ENCODE data around the gene TTC21B.
A peak's percentile ranks its signal among the peaks of the same experiment; 100 is the strongest.
"Not testable (repeated sequence)": the region's sequence is repeated elsewhere in the genome, so short reads cannot be mapped to it uniquely, and the experiment has no call there.

The TTC21B gene

DNA sequence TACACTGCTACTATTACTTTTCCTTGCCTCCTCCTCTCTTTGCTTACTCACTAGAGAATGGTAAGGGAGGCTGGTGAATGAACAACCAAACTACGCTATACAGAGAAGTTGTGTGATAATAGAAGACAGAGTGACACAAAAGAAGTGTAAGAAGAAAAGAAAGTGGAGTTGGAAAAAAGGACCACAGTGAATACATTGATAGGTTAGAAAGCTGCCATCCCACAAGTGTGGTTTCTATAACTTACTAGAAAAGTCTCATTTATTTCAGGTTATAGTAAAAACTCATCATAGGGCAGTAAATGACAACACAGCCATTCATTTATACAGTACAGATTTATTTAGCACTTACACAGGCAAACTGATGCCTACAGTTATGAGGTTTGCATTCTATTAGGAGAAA is 77.3 kb downstream of the TTC21B start:
- H3K36me3 Mint-ChIP-seq, result no peaks in the 10 kb centered on the region
- H3K27ac Mint-ChIP-seq, result peak overlapping the region; percentile 20
- peaks cover 36% of the 10 kb centered on the region for H3K4me1 Mint-ChIP-seq
- H3K27me3 Mint-ChIP-seq, result no peaks in the 10 kb centered on the region
- H3K9me3 Mint-ChIP-seq, result no peaks in the 10 kb centered on the region
- H3K4me3 Mint-ChIP-seq, result no peak overlapping the region

DNA sequence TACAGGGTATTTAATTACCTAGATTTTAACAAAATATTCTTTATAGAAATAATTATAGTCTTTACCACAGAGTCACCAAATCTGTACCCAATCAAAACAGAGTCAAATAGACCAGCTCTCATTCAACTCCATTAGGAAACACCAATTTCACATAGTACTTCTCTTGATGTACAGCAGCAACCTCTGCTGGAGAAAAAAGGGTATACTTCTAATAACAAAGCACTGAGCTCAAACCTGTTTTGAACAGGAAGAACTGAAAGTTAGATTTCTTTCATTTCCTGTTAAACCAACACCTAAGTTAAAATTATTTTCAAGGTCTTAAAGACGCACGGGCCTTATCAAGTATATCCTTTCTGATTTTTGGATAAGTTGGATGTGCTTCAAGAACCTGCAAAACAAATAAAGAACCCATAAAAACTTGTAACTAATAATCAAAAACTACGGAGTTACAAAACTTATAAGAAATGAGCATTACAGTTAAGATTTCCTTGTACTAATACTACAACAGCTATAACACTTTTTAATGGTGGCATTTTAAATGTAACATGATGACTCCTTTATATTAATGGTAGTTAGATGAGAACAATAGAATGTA is 79.0 kb downstream of the TTC21B start:
- Mint-ChIP-seq H3K4me1 (peaks cover 36% of the 10 kb centered on the region), H3K27ac (peak overlapping the region; percentile 46), H3K4me3 (no peak overlapping the region), H3K27me3 (no peaks in the 10 kb centered on the region), H3K36me3 (no peaks in the 10 kb centered on the region), H3K9me3 (no peaks in the 10 kb centered on the region)

DNA sequence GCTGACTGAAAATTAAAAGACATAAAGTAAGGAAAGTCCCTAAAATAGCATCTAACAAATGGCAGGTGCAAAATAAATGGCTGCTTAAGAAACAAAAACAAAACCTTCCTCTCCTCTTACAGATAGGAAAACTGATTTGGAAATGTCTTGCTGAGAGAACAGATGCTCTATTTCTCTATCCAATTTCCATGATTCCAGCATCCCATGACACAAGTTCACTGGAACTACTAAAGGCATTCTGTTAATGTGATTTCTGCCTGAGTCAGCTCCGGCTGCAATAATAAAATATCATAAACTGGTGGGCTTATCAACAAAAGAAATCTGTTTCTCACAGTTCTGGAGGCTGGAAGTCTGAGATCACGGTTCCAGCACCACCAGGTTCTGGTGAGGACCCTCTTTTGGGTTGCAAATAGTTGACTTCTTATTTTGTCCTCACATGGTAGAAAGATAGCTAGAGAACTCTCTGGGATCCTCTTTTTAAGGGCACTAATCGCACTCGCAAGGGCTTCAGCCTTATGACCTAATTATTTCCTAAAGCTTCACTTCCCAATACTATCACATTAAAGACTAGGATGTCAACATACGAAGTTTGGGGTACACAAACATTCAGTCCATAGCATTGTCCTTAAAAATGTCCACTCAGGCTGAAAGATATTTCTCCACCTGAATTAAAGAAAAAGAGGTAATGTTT is 81.3 kb downstream of the TTC21B start:
- no peaks in the 10 kb centered on the region for H3K9me3 Mint-ChIP-seq
- H3K4me3 Mint-ChIP-seq, result no peak overlapping the region
- H3K36me3 Mint-ChIP-seq, result peaks cover 9% of the 10 kb centered on the region
- peaks cover 24% of the 10 kb centered on the region for H3K4me1 Mint-ChIP-seq
- H3K27me3 Mint-ChIP-seq, result no peaks in the 10 kb centered on the region
- H3K27ac Mint-ChIP-seq, result no peak overlapping the region

DNA sequence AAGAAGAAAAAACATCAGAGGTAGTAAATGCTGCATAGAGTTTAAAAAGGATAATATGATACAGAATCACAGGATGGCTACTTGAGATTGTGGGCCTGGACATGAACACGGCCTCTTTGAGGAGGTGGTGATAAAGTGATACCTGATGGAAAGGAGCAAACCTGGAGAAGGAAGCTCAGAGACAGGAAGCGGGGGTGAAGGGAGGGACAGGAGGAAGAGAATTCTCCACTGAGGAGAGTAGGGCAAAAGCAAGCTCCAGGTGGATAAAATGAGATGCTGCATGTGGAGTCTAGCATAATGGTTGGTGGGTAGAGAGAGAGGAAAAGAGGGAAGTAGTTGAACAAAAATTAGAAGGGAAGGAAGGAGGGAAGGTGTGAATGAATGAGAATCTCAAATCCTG is 82.6 kb downstream of the TTC21B start:
- Mint-ChIP-seq H3K4me3 (no peak overlapping the region), H3K27me3 (no peaks in the 10 kb centered on the region), H3K4me1 (peaks cover 12% of the 10 kb centered on the region), H3K27ac (no peak overlapping the region), H3K9me3 (no peaks in the 10 kb centered on the region), H3K36me3 (peaks cover 11% of the 10 kb centered on the region)

DNA sequence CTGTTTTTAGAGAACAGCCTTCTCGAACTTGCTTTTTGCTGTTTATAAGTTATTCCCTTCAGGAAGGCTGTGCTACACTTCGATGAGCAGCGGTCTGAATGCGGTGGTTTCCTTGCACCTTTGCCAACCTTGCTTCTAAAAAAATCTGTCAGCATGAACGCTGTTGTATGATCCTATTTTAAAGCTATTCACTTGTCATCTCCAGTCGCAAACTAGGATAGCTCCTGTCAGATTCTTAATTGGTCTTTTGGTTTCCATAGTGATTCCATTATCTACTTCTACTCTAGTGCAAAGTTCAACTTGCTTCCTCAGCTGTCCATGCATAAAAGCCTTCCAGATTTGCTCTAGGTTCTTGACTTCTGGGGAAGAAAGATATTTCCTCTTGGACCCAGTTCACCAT is 83.2 kb downstream of the TTC21B start:
- Mint-ChIP-seq H3K4me3 (no peak overlapping the region), H3K27ac (no peak overlapping the region), H3K9me3 (no peaks in the 10 kb centered on the region), H3K27me3 (no peaks in the 10 kb centered on the region), H3K36me3 (peaks cover 11% of the 10 kb centered on the region), H3K4me1 (peaks cover 8% of the 10 kb centered on the region)

DNA sequence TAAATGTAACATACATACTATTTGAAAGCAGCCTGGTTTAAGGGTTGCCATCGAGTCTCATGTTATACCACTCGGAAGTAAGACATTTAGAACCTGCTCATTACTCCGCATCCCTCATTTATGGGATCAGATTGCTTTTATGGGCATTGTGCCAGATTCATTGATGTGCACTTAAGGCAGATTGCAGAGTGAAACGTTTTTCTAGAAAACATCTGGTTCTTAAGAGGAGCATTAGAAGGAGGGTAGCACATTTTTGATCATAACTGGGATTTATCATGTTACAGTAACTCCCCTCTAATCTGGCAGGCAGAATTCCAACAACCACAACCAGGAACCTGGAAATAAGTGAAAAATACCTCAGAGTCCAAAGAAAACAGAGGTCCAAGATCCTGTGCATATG is 85.4 kb downstream of the TTC21B start:
- no peaks in the 10 kb centered on the region for H3K4me1 Mint-ChIP-seq
- no peak overlapping the region for H3K27ac Mint-ChIP-seq
- no peak overlapping the region for H3K4me3 Mint-ChIP-seq
- H3K27me3 Mint-ChIP-seq, result no peaks in the 10 kb centered on the region
- peaks cover 12% of the 10 kb centered on the region for H3K36me3 Mint-ChIP-seq
- H3K9me3 Mint-ChIP-seq, result no peaks in the 10 kb centered on the region

DNA sequence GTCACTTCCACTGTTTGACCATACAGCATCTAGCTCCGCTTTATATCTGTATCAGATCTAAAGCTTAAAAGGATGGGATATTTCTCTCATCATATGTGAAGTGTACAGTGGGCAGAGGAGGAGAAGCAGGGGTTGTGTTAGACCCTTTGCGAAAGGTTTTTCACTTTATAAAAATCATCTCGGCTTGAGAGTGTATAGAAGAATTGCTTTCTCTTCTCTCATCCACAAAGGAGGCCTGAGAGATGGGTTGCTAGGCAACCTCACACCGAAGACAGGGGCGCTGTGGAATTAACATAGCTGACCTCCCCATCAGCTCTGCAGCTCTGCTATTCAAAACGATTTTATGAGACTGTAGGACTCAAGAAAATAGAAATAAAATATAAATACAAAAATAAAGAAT is 89.3 kb downstream of the TTC21B start:
- no peaks in the 10 kb centered on the region for H3K9me3 Mint-ChIP-seq
- no peaks in the 10 kb centered on the region for H3K27me3 Mint-ChIP-seq
- H3K4me1 Mint-ChIP-seq, result no peaks in the 10 kb centered on the region
- peaks cover 16% of the 10 kb centered on the region for H3K36me3 Mint-ChIP-seq
- no peak overlapping the region for H3K27ac Mint-ChIP-seq
- H3K4me3 Mint-ChIP-seq, result no peak overlapping the region

DNA sequence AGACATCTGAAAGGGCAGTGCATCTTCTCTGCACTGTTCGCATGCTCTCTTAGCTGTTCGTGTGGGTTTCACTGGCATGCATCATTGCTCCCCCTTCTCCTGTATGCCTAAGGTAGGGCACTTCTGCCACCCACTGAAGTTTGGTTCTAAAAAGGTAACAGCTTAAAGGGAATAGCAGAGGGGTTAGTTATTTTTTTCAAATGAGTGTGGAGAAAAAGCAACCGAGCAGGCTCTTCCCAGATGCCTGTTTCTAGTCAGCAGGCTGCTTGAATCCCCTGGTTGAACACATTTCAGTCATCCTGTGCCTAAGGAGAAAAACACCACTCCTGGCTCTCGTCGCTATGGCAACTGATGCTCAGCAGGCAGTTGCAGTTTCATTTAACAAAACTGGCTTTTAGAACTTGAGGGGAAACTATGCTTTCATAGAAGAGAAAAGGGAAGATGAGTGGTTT is 89.7 kb downstream of the TTC21B start:
- Mint-ChIP-seq H3K4me1 (no peaks in the 10 kb centered on the region), H3K9me3 (no peaks in the 10 kb centered on the region), H3K36me3 (peaks cover 13% of the 10 kb centered on the region), H3K27ac (no peak overlapping the region), H3K27me3 (no peaks in the 10 kb centered on the region), H3K4me3 (no peak overlapping the region)

DNA sequence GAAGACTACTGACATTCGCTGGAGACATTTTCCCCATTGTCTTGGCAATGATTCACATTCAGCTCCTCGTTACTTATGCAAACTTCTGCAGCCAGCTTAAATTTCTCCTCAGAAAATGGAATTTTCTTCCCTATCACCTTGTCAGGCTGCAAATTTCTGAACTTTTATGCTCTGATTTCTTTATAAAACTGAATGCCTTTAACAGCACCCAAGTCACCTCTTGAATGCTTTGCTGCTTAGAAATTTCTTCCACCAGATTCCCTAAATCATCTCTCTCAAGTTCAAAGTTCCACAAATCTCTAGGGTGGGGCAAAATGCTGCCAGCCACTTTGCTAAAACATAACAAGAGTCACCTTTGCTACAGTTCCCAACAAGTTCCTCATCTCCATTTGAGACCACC is 92.5 kb downstream of the TTC21B start:
- H3K9me3 Mint-ChIP-seq, H3K36me3 Mint-ChIP-seq, H3K27me3 Mint-ChIP-seq, H3K4me1 Mint-ChIP-seq, H3K27ac Mint-ChIP-seq, H3K4me3 Mint-ChIP-seq: not testable (repeated sequence)

DNA sequence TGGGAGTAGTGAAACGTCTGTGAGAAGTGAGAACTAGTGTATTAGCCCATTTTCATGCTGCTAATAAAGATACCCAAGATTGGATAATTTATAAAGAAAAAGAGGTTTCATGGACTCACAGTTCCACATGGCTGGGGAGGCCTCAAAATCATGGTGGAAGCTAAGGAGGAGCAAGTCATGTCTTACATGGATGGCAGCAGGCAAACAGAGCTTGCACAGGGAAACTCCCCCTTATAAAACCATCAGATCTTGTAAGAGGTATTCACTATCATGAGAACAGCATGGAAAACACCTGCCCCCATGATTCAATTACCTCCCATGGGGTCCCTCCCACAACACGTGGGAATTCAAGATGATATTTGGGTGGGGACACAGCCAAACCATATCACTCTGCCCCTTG is 93.9 kb downstream of the TTC21B start:
- peaks cover 12% of the 10 kb centered on the region for H3K36me3 Mint-ChIP-seq
- not testable (repeated sequence) for H3K27me3 Mint-ChIP-seq, H3K9me3 Mint-ChIP-seq, H3K4me3 Mint-ChIP-seq, H3K27ac Mint-ChIP-seq, H3K4me1 Mint-ChIP-seq

DNA sequence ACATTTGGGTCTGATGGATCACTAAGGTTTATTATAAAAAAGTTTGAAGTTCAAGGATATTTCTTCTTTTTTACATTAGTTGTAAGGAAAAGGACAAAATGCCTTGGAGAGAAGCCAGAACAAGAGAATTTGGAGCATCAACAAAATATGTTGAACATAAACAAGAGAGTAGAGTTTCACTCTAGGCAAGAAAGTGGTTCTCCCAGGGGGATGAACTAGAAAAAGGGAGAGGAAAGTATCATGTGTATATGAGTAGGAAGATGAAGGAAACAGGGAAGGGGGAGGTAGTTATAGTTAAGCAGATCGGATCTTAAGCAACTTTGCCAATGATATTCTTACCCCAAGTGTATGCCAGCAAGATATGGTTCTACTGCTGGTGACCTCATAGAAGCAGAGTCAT is 95.7 kb downstream of the TTC21B start:
- H3K4me3 Mint-ChIP-seq, result no peak overlapping the region
- peaks cover 26% of the 10 kb centered on the region for H3K36me3 Mint-ChIP-seq
- peaks cover 5% of the 10 kb centered on the region for H3K9me3 Mint-ChIP-seq
- no peaks in the 10 kb centered on the region for H3K27me3 Mint-ChIP-seq
- no peak overlapping the region for H3K27ac Mint-ChIP-seq
- no peaks in the 10 kb centered on the region for H3K4me1 Mint-ChIP-seq

DNA sequence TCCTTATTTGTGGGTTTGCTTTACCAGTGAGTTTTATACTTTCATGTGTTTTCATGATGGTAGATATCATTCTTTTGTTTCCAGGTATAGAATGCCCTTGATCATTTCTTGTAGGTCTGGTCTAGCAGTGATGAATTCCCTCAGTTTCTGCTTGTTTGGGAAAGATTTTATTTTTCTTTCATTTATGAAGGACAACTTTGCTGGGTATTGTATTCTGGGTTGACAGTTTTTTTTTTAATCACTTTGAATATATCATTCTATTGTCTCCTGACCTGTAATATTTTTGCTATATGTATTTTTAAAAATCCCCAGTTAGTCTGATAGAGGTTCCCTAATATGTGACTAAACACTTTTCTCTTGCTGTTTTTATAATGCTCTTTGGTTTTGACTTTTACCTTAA is 101.2 kb downstream of the TTC21B start:
- peaks cover 26% of the 10 kb centered on the region for H3K9me3 Mint-ChIP-seq
- H3K27me3 Mint-ChIP-seq, result no peaks in the 10 kb centered on the region
- H3K27ac Mint-ChIP-seq, result no peak overlapping the region
- H3K4me1 Mint-ChIP-seq, result no peaks in the 10 kb centered on the region
- peaks cover 27% of the 10 kb centered on the region for H3K36me3 Mint-ChIP-seq
- H3K4me3 Mint-ChIP-seq, result no peak overlapping the region

DNA sequence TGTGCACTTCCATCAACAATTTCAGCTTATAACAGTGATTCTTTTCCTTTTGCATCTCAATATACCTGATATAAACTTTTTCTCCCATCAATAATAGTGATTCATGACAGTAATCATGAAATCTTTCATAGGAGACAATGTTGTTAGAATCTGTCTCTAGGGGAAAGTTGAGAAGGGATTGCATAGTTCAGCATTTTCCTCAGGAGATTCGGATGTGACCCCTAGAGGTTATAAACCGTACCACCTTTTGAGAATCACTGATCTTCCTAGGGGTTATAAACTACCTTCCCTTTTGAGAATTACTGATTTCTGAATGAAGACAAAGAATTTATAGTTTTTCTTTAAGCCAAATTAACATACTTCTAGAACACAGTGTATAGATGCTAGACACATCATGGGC is 106.6 kb downstream of the TTC21B start:
- no peak overlapping the region for H3K27ac Mint-ChIP-seq
- H3K4me1 Mint-ChIP-seq, result no peaks in the 10 kb centered on the region
- H3K4me3 Mint-ChIP-seq, result no peak overlapping the region
- H3K9me3 Mint-ChIP-seq, result peaks cover 17% of the 10 kb centered on the region
- H3K27me3 Mint-ChIP-seq, result no peaks in the 10 kb centered on the region
- peaks cover 9% of the 10 kb centered on the region for H3K36me3 Mint-ChIP-seq

DNA sequence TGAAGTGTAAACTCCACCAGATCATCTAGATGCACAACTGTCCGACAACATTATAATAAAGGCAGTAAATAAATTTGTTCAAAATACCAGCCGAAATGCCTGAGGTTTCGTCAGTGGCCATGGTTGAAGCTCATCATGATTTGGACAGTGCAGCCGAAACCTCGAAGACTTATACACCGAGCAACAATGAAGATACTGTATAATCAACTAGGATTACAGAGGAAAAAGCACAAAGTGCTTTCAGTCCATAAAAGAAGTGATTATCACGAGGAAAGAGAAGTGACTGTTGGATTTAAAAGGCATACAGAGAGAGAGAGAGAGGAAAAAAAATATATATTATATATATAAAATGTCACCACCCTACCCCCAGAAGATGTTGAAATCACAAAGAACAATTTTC is 107.5 kb downstream of the TTC21B start:
- no peak overlapping the region for H3K27ac Mint-ChIP-seq
- H3K4me3 Mint-ChIP-seq, result no peak overlapping the region
- H3K36me3 Mint-ChIP-seq, result peaks cover 9% of the 10 kb centered on the region
- H3K4me1 Mint-ChIP-seq, result no peaks in the 10 kb centered on the region
- H3K9me3 Mint-ChIP-seq, result peaks cover 14% of the 10 kb centered on the region
- no peaks in the 10 kb centered on the region for H3K27me3 Mint-ChIP-seq

DNA sequence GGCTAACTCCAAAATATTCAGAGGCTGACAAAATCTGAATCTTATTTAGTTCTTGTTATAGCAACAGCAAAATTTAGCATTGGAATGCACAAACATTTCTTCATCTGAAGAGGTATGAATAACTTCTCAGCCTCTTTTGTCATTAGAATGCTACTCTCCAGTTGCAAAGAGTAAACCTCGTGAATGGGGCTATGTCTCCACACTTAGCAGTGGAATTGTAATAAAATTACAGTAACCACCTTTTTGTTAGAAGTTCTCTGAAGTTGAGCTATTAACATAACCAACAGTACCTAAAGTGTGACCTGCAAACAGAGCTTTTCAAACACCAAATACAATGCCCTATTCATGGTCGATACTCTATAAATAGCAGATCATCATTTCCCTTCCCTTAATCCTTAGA is 109.4 kb downstream of the TTC21B start:
- Mint-ChIP-seq H3K9me3 (no peaks in the 10 kb centered on the region), H3K27me3 (no peaks in the 10 kb centered on the region), H3K4me1 (no peaks in the 10 kb centered on the region)

DNA sequence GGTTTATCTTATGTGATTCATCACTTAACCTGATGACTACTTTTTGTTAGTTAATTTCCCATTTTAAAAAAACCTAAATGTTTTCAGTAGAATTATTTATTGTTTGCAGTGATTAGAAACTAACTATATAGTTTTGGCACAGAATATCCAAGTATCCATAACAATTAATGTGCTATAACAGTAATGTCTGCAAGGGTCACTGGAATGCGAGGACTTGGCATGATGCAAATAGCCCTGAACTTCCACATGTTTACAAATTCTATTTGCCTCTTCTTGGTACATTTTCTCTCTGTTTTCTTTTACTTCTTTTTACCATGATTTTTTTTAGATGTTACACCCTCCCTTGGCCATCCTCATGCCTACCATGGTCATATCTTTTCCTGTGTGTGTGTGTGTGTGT is 110.2 kb downstream of the TTC21B start:
- no peaks in the 10 kb centered on the region for H3K27me3 Mint-ChIP-seq
- no peak overlapping the region for H3K27ac Mint-ChIP-seq
- no peaks in the 10 kb centered on the region for H3K9me3 Mint-ChIP-seq
- no peak overlapping the region for H3K4me3 Mint-ChIP-seq
- no peaks in the 10 kb centered on the region for H3K4me1 Mint-ChIP-seq
- peaks cover 5% of the 10 kb centered on the region for H3K36me3 Mint-ChIP-seq

More for the DNA sequence above, 109.4 kb downstream of the TTC21B start:
- H3K4me3 Mint-ChIP-seq, result no peak overlapping the region
- H3K36me3 Mint-ChIP-seq, result peaks cover 5% of the 10 kb centered on the region
- no peak overlapping the region for H3K27ac Mint-ChIP-seq

Measured in activated naive CD4-positive, alpha-beta T cell treated with anti-CD3 and anti-CD28 coated beads, Interleukin-2, amount 50 U/mL, for 24 hours (primary cell).